AG09319 (cell line): ENCODE measurements around the gene ZNF624.

Experiments
- DNase-seq: peaks from one replicate; pipeline ENCODE4 v3.0.0-alpha.2; 2010; ENCODE audit warnings: low read depth; ENCODE audit errors: extremely low read depth
- TF ChIP-seq, protein P1 (sequence below): IDR thresholded peaks from 2 replicates; pipeline ENCODE4 v1.5.1; 2011; ENCODE audit warnings: low read depth, mild to moderate bottlenecking, inconsistent platforms, low read length, moderate library complexity

ZNF624 gene

DNA sequence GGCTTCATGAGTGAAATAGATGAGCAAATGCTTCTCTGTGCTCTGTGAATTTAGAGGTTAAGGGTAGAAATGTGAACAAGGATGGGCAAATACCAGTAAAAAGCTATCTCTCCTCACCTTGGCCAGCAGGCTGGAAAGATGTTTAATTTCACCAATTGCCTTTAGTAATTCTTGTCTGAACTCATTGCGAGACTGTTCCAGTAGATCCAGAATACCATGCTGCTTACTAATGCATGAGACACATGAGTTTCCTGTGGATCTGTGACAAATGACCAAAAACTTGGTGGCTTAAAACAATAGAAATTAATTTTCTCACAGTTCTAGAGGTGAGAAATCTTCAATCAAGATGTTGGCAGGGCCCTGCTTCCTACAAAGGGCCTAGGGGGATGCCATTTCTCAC lies 9.3 kb upstream of the ZNF624 start:
- no peak for DNase-seq
- TF ChIP-seq, protein P1, sequence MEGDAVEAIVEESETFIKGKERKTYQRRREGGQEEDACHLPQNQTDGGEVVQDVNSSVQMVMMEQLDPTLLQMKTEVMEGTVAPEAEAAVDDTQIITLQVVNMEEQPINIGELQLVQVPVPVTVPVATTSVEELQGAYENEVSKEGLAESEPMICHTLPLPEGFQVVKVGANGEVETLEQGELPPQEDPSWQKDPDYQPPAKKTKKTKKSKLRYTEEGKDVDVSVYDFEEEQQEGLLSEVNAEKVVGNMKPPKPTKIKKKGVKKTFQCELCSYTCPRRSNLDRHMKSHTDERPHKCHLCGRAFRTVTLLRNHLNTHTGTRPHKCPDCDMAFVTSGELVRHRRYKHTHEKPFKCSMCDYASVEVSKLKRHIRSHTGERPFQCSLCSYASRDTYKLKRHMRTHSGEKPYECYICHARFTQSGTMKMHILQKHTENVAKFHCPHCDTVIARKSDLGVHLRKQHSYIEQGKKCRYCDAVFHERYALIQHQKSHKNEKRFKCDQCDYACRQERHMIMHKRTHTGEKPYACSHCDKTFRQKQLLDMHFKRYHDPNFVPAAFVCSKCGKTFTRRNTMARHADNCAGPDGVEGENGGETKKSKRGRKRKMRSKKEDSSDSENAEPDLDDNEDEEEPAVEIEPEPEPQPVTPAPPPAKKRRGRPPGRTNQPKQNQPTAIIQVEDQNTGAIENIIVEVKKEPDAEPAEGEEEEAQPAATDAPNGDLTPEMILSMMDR = no peak

DNA sequence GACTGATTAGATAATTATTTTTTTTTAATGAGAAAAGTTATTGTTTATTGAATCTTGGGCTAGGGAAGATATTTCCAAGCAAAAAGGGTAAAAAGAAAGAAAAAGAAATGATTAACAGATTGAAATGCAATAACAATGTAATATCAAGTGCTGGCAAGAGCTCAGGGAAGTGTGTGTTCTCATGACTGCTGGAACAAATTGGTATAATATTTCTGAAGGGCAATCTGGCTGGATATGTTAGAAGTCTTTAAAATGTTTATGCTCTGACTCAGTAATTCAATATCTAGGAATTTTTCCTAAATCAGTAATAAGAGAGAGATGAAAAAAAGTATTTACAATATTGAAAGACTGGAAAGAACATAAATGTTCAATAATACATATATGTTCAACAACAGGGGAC lies 7.6 kb upstream of the ZNF624 start:
- DNase-seq = no peak
- TF ChIP-seq, protein P1 = no peak

DNA sequence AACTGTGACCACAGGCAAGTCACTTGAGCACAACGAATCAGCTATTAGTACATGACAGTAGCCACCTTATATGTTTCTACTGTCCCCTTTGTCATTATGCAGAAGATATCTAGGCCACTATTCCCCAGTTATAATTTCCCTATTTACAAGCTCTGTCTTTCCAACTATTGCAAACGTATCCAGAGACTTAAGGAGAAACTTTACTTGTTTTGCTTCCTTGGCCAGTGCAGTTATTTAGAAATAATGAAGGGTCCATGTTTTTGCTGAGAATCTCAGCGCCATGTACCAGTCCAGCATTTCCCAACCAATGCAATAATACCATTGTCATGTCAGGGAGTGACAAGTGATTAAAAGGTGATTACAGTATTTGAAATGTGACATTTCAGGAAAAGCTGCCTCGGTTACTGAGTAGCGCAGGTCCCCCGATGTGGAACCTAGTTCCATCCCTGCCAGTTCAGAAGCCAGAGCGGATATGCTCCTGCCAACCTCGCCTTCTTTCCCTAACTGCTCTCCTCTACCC lies 743 bp downstream of the ZNF624 start:
- TF ChIP-seq, protein P1 = no peak
- no peak for DNase-seq

DNA sequence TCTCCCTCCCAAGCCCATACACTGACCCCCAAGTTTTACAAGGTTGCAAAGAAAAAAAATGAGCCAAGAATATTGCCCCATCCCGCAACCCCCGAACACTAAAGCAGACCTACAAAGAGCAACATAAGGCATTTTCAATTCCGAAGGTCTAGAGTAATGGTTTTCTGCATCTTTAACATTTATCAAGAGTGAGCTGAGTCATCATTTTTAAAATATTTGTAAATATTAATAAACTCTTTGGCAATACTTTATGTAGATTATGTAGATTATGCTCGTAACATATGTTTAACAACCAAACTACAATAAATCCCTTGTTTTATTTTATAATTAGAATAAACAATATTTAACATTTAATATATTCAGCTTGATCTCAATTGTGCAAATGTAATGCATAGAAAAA lies 1.4 kb downstream of the ZNF624 start:
- TF ChIP-seq, protein P1 = no peak
- no peak for DNase-seq

DNA sequence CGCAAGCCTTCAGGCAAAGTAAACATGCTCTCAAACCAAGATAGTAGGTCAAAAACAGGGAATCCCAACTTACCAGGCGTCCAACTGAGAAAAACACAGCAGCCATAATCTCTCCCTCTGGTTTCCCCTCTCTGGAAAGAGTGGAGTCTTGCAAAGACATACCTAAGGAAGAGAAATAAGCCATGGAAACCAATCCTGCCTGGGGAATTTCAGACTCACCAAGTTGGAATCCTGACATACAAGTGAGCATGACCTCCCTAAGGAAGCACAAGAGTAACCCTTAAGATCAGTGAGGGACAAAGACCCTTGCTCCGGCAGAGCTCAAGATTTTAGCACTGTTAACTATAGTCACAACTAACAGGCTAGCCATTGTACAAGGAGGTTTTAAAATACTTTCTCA lies 4.1 kb downstream of the ZNF624 start:
- TF ChIP-seq, protein P1 = no peak
- DNase-seq = no peak

DNA sequence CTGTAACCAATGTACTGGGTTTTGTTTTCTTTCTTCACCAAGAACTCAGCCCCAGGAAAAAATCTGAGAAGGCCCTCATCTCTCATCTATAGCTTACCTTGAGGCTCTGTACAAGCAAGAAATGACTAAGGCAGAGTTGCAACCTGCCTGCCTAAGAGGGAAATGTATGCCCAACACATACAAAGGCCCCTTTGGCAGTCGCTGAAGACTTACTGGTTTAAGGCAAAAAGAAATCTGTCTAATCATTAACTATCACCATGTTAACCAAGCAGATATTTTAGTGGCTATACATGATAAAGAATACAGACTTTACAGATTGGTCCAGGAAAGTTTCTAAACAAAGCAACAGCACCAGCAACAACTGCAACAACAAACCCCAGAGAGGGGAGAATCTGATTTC lies 14.2 kb downstream of the ZNF624 start:
- no peak for DNase-seq
- TF ChIP-seq, protein P1 = no peak

DNA sequence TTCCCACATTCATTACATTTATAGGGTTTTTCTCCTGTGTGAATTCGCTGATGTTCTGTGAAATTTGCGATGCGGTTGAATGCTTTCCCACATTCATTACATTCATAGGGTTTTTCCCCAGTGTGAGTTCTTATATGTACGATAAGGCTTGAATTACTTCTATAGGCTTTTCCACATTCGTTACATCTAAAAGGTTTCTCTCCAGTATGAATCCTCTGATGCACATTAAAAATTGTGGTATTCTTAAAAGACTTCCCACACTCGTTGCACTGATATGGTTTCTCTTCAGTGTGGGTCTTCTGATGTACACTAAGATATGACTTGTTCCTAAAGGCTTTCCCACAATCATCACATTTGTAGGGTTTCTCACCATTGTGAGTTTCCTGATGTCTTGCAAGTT lies 30.4 kb downstream of the ZNF624 start:
- DNase-seq = no peak
- TF ChIP-seq, protein P1 = no peak
